Activated CD4-positive, alpha-beta T cell treated with anti-CD3 and anti-CD28 coated beads, Interleukin-2, amount 10 ng/mL, durations not matched to agents 7 days and 5 days (primary cell): ENCODE results near the gene SLC16A3. TPM values are rescaled to one million over a fixed set of nuclear protein-coding genes. Genes with fewer than 3 reads are reported as not detected.
A peak's percentile ranks its signal among the peaks of the same experiment; 100 is the strongest.

Source experiments
- CTCF ChIA-PET: fragments of 350-600 bp; sonication (Branson Sonifier 250); formaldehyde crosslinking; loops from one replicate; lab custom pipeline; 2021; ENCODE audit warnings: antibody characterized with exemption; lab: Charles Lee
- POLR2A ChIA-PET: fragments of 350-600 bp; sonication (Branson Sonifier 250); formaldehyde crosslinking; loops from one replicate; lab custom pipeline; 2021; ENCODE audit warnings: antibody characterized with exemption; lab: Charles Lee
- DNase-seq: peaks from one replicate; pipeline ENCODE4 v3.0.0-alpha.2; 2020
- H3K27ac Mint-ChIP-seq: one replicate; pipeline ENCODE4 v1.8.0; 2021; ENCODE audit warnings: mild to moderate bottlenecking, moderate library complexity, mixed read lengths
- H3K27me3 Mint-ChIP-seq: one replicate; pipeline ENCODE4 v1.8.0; 2021; ENCODE audit warnings: mixed read lengths
- H3K36me3 Mint-ChIP-seq: one replicate; pipeline ENCODE4 v1.8.0; 2021; ENCODE audit warnings: low read depth, mixed read lengths
- H3K4me1 Mint-ChIP-seq: one replicate; pipeline ENCODE4 v1.8.0; 2021; ENCODE audit warnings: mixed read lengths
- H3K4me3 Mint-ChIP-seq: one replicate; pipeline ENCODE4 v1.8.0; 2021; ENCODE audit warnings: mild to moderate bottlenecking, moderate library complexity, mixed read lengths
- H3K9me3 Mint-ChIP-seq: one replicate; pipeline ENCODE4 v1.8.0; 2021; ENCODE audit warnings: mixed read lengths
- total RNA-seq, 2 experiments: library from RNA; stranded (reverse); gene quantifications; one replicate each; pipeline ENCODE4 v1.2.3, GENCODE V29; 2021

Gene SLC16A3
- total RNA-seq, 2 experiments from 2014 or later, result 104 to 140 TPM

DNA sequence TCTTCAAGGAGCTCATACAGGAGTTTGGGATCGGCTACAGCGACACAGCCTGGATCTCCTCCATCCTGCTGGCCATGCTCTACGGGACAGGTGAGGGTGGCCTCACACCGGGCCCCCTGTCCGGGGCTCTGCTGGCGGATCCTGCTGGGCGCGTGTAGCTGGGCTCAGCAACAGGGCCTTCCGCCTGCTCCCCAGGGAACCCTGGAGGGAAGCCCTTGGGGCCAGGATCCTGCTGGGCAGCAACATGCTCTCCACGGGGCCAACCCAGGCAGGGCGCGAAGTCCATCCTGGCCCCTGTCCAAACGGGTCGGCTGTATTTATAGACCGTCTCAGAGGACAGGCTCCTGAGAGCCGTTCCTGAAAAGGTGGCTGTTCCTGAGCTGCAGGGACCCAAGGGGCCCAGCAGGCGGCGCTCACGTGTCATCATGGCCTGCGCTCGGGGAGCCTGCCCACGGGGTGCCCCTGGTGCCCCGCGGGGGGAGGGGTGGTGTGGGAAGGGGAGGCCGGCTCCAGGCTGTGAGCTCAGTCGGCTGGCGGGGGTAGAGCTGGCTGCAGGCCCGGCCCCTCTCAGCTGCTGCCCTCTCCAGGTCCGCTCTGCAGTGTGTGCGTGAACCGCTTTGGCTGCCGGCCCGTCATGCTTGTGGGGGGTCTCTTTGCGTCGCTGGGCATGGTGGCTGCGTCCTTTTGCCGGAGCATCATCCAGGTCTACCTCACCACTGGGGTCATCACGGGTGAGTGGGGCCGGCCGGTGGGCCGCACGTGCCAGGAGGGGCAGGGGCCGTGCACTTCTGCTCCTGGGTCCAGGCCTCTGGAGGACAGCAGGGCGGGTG lies 7.5 kb downstream of the SLC16A3 start:
- H3K9me3 Mint-ChIP-seq, result no peaks in the 10 kb centered on the region
- no peak overlapping the region for H3K4me3 Mint-ChIP-seq
- peaks cover 53% of the 10 kb centered on the region for H3K4me1 Mint-ChIP-seq
- POLR2A ChIA-PET, result no interaction called here
- CTCF ChIA-PET, result interaction anchor here (0.8 to 2.3 kb wide), 34 partner anchors 9 to 277 kb away, joined by 3 to 14 read pairs (median 4); partner anchors contain the start of genes CD7, CSNK1D and DCXR
- peak overlapping the region; percentile 50 for H3K27ac Mint-ChIP-seq
- peaks cover 14% of the 10 kb centered on the region for H3K36me3 Mint-ChIP-seq
- DNase-seq, result peak; percentile 74
- no peaks in the 10 kb centered on the region for H3K27me3 Mint-ChIP-seq

DNA sequence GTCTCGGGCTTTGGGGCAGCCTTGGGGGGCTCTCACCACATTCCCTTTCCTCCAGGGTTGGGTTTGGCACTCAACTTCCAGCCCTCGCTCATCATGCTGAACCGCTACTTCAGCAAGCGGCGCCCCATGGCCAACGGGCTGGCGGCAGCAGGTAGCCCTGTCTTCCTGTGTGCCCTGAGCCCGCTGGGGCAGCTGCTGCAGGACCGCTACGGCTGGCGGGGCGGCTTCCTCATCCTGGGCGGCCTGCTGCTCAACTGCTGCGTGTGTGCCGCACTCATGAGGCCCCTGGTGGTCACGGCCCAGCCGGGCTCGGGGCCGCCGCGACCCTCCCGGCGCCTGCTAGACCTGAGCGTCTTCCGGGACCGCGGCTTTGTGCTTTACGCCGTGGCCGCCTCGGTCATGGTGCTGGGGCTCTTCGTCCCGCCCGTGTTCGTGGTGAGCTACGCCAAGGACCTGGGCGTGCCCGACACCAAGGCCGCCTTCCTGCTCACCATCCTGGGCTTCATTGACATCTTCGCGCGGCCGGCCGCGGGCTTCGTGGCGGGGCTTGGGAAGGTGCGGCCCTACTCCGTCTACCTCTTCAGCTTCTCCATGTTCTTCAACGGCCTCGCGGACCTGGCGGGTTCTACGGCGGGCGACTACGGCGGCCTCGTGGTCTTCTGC lies 8.4 kb downstream of the SLC16A3 start:
- H3K36me3 Mint-ChIP-seq, result peaks cover 14% of the 10 kb centered on the region
- ChIA-PET CTCF (interaction anchor here (0.6 to 2.4 kb wide), 21 partner anchors 8 to 300 kb away, joined by 3 to 14 read pairs (median 4); partner anchors contain the start of genes CD7 and SLC16A3), POLR2A (no interaction called here)
- H3K4me1 Mint-ChIP-seq, result peaks cover 58% of the 10 kb centered on the region
- H3K27me3 Mint-ChIP-seq, result no peaks in the 10 kb centered on the region
- H3K27ac Mint-ChIP-seq, result peak overlapping the region; percentile 41
- no peak overlapping the region for H3K4me3 Mint-ChIP-seq
- no peak for DNase-seq
- H3K9me3 Mint-ChIP-seq, result no peaks in the 10 kb centered on the region

DNA sequence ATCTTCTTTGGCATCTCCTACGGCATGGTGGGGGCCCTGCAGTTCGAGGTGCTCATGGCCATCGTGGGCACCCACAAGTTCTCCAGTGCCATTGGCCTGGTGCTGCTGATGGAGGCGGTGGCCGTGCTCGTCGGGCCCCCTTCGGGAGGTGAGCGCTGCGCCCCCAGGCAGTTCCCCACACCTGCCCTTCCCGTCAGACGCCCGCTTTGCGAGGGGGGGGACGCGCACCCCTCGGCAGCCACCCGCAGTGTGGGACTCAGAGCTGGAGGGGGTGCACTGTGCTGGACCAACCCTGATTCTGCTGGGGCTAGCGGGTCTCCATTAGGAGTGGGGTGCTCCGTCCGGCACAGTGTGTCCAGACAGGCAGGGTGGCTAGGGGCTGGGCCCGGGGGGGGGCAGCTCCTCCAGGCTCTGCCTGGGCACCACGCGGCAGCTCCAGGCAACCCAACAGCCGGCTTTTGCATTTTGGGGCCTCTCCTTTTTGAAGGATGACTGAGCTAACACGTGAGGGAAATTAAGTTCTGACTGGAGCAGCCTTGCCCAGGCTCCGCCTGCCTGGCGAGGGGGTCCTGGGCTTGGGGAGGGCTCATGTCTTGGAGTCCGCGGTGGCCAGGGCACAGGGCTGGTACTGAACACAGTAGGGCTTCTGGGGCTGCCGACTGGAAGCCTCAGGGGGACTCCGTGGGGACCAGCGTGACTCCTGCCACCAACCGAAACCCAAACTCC lies 9.1 kb downstream of the SLC16A3 start:
- Mint-ChIP-seq H3K4me1 (peaks cover 62% of the 10 kb centered on the region), H3K36me3 (peaks cover 18% of the 10 kb centered on the region), H3K4me3 (peak overlapping the region; percentile 66), H3K9me3 (no peaks in the 10 kb centered on the region), H3K27ac (peak overlapping the region; percentile 89), H3K27me3 (no peaks in the 10 kb centered on the region)
- POLR2A ChIA-PET, result no interaction called here
- CTCF ChIA-PET, result interaction anchor here (0.6 to 2.4 kb wide), 10 partner anchors 9 to 299 kb away, joined by 3 to 13 read pairs (median 4); partner anchors contain the start of genes CD7 and SLC16A3
- no peak for DNase-seq

DNA sequence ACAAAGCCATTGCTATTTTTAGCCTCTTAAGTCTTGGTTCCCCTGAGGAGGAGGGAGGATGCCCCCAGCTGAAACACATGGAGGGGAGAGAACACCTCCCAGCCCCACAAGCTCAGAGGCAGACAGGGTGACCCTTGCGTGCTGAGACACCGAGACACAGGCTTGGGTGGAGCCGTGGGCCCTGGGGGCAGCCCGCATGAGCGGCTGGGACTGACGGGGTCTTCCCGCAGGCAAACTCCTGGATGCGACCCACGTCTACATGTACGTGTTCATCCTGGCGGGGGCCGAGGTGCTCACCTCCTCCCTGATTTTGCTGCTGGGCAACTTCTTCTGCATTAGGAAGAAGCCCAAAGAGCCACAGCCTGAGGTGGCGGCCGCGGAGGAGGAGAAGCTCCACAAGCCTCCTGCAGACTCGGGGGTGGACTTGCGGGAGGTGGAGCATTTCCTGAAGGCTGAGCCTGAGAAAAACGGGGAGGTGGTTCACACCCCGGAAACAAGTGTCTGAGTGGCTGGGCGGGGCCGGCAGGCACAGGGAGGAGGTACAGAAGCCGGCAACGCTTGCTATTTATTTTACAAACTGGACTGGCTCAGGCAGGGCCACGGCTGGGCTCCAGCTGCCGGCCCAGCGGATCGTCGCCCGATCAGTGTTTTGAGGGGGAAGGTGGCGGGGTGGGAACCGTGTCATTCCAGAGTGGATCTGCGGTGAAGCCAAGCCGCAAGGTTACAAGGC lies 9.8 kb downstream of the SLC16A3 start:
- Mint-ChIP-seq H3K9me3 (no peaks in the 10 kb centered on the region), H3K27ac (peak overlapping the region; percentile 89), H3K36me3 (peaks cover 18% of the 10 kb centered on the region), H3K27me3 (no peaks in the 10 kb centered on the region), H3K4me1 (peaks cover 59% of the 10 kb centered on the region), H3K4me3 (peak overlapping the region; percentile 66)
- CTCF ChIA-PET, result interaction anchor here (0.9 to 2.4 kb wide), 6 partner anchors 10 to 208 kb away, joined by 3 to 13 read pairs (median 4); partner anchors contain the start of genes CD7 and SLC16A3
- POLR2A ChIA-PET, result no interaction called here
- peak; percentile 87 for DNase-seq

DNA sequence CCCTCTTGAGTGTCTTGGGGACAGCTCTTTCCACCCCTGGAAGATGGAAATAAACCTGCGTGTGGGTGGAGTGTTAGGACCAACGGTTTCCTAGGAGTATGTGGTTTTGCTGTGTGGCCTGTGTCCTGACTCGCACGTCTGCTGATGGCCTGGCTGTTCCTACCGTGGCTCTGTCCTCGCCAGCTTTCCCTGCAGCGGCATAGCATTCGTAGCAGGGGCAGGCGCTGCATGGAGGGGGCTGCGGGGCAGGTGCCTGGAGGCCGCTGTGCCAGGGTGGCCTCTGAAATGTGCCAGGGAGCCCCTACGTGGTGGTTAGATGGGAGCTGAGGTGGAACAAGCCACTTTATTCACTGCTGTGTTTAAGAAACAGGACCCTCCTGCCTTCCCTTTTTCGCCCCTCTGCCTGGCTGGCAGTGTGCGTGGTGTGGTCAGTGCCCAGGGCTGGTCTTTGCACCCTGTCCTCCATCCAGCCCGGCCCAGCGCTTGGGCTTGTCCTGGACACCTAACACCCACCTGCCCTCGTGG lies 10.6 kb downstream of the SLC16A3 start:
- H3K27ac Mint-ChIP-seq, result peak overlapping the region; percentile 69
- POLR2A ChIA-PET, result no interaction called here
- peaks cover 25% of the 10 kb centered on the region for H3K36me3 Mint-ChIP-seq
- H3K4me3 Mint-ChIP-seq, result peak overlapping the region; percentile 10
- H3K4me1 Mint-ChIP-seq, result peaks cover 64% of the 10 kb centered on the region
- DNase-seq, result no peak
- CTCF ChIA-PET, result interaction anchor here (1.6 to 2.4 kb wide), 3 partner anchors 16 to 209 kb away, joined by 3 to 13 read pairs (median 6); partner anchors contain the start of gene CD7
- no peaks in the 10 kb centered on the region for H3K9me3 Mint-ChIP-seq
- H3K27me3 Mint-ChIP-seq, result no peaks in the 10 kb centered on the region

DNA sequence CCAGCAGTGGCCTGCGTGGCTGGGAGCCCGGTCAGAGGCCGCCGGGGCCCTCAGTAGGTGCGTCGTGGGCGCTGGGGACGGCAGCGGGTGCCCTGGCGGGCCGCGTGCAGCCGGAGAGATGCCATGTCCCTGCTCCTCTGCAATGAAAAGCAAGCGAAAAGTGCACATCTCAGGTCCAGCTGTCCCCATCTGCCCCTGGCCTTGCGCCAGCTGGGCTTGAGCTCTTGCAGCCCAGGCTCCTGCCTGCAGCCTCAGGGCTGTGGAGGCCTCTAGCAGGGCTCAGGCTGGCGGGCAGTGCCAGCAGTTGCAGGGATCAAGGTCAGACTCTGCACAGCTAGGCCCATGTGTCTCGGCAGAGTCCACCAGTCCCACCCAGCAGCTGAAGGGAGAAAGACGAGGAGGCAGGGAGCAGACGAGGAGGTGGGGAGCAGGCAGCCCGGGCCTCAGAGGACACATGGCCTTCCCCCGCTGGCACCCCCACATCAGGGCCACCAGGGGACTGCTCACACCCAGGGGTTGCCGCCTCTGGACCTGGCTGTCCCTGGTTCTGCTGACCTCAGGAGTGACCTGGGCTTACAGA lies 11.2 kb downstream of the SLC16A3 start:
- ChIA-PET CTCF (interaction anchor here (1.9 kb wide), 1 partner anchor 15 kb away, joined by 6 read pairs; no protein-coding TSS in a partner anchor), POLR2A (interaction anchor here (0.5 kb wide), 1 partner anchor 25 kb away, joined by 4 read pairs; no protein-coding TSS in a partner anchor)
- no peaks in the 10 kb centered on the region for H3K27me3 Mint-ChIP-seq
- H3K4me1 Mint-ChIP-seq, result peaks cover 66% of the 10 kb centered on the region
- H3K9me3 Mint-ChIP-seq, result no peaks in the 10 kb centered on the region
- peaks cover 31% of the 10 kb centered on the region for H3K36me3 Mint-ChIP-seq
- DNase-seq, result no peak
- peak overlapping the region; percentile 69 for H3K27ac Mint-ChIP-seq
- H3K4me3 Mint-ChIP-seq, result no peak overlapping the region

DNA sequence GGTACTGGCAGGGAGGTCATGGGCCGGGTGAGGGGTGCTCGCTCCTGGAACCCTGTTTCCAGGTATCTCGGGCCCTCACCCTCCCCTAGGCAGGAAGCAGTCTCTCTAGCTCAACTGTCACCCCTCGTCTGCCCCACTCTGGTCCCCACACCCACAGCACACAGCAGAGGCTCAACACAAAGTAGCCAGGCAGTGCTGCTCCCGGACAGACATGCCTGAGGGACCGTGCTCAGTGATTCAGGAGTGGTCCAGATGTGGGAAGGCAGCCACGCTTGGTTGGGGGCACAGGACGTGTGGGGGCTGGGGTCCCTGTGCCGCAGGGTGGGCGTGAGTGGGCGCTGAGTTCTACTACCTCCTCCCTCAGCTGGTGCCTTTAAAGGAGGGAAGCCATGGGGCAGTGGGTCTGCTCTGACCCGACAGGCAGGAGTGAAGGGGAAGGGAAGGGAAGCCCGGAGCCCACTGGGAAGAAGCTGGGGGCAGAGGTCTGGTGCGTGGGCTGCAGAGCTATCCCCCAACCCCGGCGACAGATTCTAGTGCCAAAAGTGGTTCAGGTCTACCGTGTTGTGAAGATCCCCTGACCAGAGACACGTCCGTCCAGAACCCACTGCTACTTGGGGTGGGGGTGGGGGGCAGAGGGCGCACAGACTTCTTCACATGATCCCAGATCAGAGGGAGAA lies 11.8 kb downstream of the SLC16A3 start:
- Mint-ChIP-seq H3K36me3 (peaks cover 34% of the 10 kb centered on the region), H3K27ac (peak overlapping the region; percentile 86), H3K27me3 (no peaks in the 10 kb centered on the region), H3K9me3 (no peaks in the 10 kb centered on the region), H3K4me1 (peaks cover 61% of the 10 kb centered on the region), H3K4me3 (no peak overlapping the region)
- ChIA-PET CTCF (interaction anchor here (1.1 to 2.0 kb wide), 3 partner anchors 15 to 289 kb away, joined by 4 to 6 read pairs (median 5); no protein-coding TSS in a partner anchor), POLR2A (interaction anchor here (0.5 kb wide), 1 partner anchor 24 kb away, joined by 4 read pairs; no protein-coding TSS in a partner anchor)
- no peak for DNase-seq

DNA sequence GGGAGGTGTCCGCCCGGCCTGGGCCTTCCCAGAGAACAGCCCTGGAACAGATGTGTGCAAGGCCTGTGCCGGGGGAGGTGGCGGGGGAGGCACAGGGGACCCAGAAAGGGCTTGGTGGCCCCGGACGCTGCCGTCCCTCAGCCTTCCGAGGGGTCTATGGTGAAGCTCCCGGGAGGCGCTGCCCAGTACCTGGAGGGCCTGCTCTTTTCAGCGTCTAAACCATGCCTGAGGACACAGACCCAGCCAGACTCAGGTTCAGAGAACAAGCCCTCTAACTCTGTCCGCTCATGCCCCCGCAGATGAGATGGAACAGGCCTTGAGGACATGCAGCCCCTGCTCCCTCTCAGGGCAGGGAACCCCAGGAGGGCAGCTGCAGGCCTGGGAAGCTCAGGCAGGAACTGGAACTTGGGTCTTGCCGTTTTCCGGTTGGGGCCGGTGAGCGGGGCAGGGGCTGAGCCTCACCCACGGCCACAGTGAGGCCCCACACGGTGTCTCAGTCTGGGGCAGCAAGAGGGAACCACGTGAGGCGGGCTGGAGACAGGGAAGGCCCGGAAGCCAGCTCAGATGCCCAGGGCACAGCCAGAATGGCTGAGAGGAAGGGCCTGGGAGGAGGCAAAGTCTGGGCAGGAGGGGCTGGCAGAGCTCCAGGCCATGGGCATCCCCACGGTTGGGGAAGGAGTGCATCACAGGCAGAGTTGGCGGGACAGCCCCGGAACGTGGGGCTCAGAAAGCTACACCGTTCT lies 12.5 kb downstream of the SLC16A3 start:
- no peak for DNase-seq
- POLR2A ChIA-PET, result no interaction called here
- CTCF ChIA-PET, result interaction anchor here (1.1 to 2.0 kb wide), 3 partner anchors 14 to 290 kb away, joined by 4 to 6 read pairs (median 5); no protein-coding TSS in a partner anchor
- H3K27ac Mint-ChIP-seq, result peak overlapping the region; percentile 80
- no peaks in the 10 kb centered on the region for H3K9me3 Mint-ChIP-seq
- peaks cover 38% of the 10 kb centered on the region for H3K36me3 Mint-ChIP-seq
- H3K4me3 Mint-ChIP-seq, result no peak overlapping the region
- H3K27me3 Mint-ChIP-seq, result no peaks in the 10 kb centered on the region
- peaks cover 55% of the 10 kb centered on the region for H3K4me1 Mint-ChIP-seq

DNA sequence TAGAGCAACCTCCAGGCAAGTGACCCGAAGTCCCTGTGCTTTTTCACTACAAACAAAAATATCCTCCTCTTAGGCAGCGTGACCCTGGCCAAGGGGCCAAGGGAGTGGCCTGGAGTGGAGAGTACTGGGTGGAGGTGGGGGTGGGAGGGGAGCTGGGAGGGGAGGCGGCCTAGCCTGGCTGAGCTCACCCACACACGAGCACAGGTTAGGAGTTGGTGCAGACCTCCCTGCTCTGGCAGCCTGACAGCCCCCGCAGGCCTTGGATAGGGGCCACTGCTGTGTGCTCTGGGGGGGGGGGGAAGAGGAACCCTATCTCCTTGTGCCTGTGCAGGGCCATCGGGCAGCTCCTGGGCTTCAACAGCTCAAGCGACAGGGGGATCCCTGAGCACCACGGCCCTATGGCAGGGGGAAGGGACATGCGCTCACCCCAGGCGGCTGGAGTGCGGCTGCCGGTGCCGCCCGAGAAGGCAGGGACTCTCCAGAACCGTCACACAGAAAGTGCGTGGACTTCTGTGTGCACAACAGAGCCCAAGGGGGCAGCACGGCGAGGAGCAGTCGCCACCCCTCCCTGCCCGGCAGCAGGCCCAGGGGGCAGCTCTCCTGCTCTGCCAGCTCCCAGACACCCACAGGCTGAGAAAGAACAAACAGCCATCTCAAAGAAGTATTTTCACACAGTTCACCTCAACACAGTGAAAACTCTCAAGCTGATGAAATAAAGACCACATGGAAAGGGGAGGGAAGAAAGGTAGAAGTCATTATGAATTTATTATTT lies 13.3 kb downstream of the SLC16A3 start:
- no peak for DNase-seq
- POLR2A ChIA-PET, result no interaction called here
- Mint-ChIP-seq H3K9me3 (no peaks in the 10 kb centered on the region), H3K27me3 (no peaks in the 10 kb centered on the region), H3K4me3 (no peak overlapping the region), H3K27ac (peak overlapping the region; percentile 80), H3K4me1 (peaks cover 55% of the 10 kb centered on the region), H3K36me3 (peaks cover 40% of the 10 kb centered on the region)
- CTCF ChIA-PET, result interaction anchor here (1.3 to 2.6 kb wide), 3 partner anchors 10 to 79 kb away, joined by 3 to 7 read pairs (median 5); no protein-coding TSS in a partner anchor

DNA sequence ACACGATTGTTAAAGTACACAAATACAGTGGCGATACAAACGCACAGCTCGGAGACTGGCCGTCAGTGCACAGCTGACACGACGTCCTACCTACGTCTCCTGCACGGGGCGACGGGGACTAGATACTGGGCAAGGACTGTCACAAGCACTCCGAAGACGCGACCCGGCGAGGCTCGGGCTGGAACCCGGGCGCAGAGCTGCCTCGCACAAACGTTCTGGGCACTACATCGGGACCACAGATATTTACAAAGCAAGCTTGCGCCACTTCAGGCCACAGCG lies 13.8 kb downstream of the SLC16A3 start:
- POLR2A ChIA-PET, result no interaction called here
- no peaks in the 10 kb centered on the region for H3K9me3 Mint-ChIP-seq
- no peak for DNase-seq
- H3K4me1 Mint-ChIP-seq, result peaks cover 54% of the 10 kb centered on the region
- peak overlapping the region; percentile 54 for H3K27ac Mint-ChIP-seq
- CTCF ChIA-PET, result interaction anchor here (1.3 to 2.6 kb wide), 3 partner anchors 11 to 79 kb away, joined by 3 to 7 read pairs (median 5); no protein-coding TSS in a partner anchor
- H3K27me3 Mint-ChIP-seq, result no peaks in the 10 kb centered on the region
- peak overlapping the region; percentile 13 for H3K4me3 Mint-ChIP-seq
- peaks cover 42% of the 10 kb centered on the region for H3K36me3 Mint-ChIP-seq
